Activated CD4-positive, alpha-beta memory T cell treated with anti-CD3 and anti-CD28 coated beads for 36 hours (primary cell): Measurements from ENCODE around the gene GAS6. TPM values are rescaled to one million over a fixed set of nuclear protein-coding genes. Genes with fewer than 3 reads are reported as not detected.
"Not testable (repeated sequence)": the region's sequence is repeated elsewhere in the genome, so short reads cannot be mapped to it uniquely, and the experiment has no call there.

Experiments
- CTCF ChIA-PET: fragments of 350-600 bp; sonication (Branson Sonifier 250); formaldehyde crosslinking; loops from one replicate; lab custom pipeline; 2021; ENCODE audit warnings: antibody characterized with exemption, inconsistent platforms; lab: Charles Lee
- POLR2A ChIA-PET: fragments of 350-600 bp; sonication (Branson Sonifier 250); formaldehyde crosslinking; loops from one replicate; lab custom pipeline; 2021; ENCODE audit warnings: antibody characterized with exemption; lab: Charles Lee
- DNase-seq: peaks from one replicate; pipeline ENCODE4 v3.0.0-alpha.2; 2020
- H3K27ac Mint-ChIP-seq: one replicate; pipeline ENCODE4 v1.8.0; 2021; ENCODE audit warnings: mixed read lengths
- H3K27me3 Mint-ChIP-seq: one replicate; pipeline ENCODE4 v1.8.0; 2021; ENCODE audit warnings: mixed read lengths
- H3K36me3 Mint-ChIP-seq: one replicate; pipeline ENCODE4 v1.8.0; 2021; ENCODE audit warnings: mixed read lengths
- H3K4me1 Mint-ChIP-seq: one replicate; pipeline ENCODE4 v1.8.0; 2021; ENCODE audit warnings: low read depth, mixed read lengths
- H3K4me3 Mint-ChIP-seq: one replicate; pipeline ENCODE4 v1.8.0; 2021; ENCODE audit warnings: mild to moderate bottlenecking, mixed read lengths
- H3K9me3 Mint-ChIP-seq: one replicate; pipeline ENCODE4 v1.8.0; 2021; ENCODE audit warnings: mixed read lengths
- intact Hi-C: fragments of 100-400 bp; cut with micrococcal nuclease; formaldehyde crosslinking; loops from one replicate; pipeline ENCODE4 v1.15.1; 2023
- total RNA-seq, 2 experiments: library from RNA; stranded (reverse); gene quantifications; one replicate each; pipeline ENCODE4 v1.2.3, GENCODE V29; 2021

GAS6 gene
- total RNA-seq, 2 experiments from 2014 or later: 1.5 TPM

- no peaks in the 10 kb centered on the region for H3K4me1 Mint-ChIP-seq
- H3K4me3 Mint-ChIP-seq: no peak overlapping the region
- DNase-seq: no peak
- H3K27me3 Mint-ChIP-seq: no peaks in the 10 kb centered on the region
- H3K36me3 Mint-ChIP-seq: peaks cover 7% of the 10 kb centered on the region
- intact Hi-C loops: no loop called here
- H3K27ac Mint-ChIP-seq: no peak overlapping the region
- ChIA-PET CTCF (no interaction called here), POLR2A (no interaction called here)
- no peaks in the 10 kb centered on the region for H3K9me3 Mint-ChIP-seq
These were observed 28.2 kb downstream of the GAS6 start for GRCh38 chr13:113835461-113836270.

GRCh38 chr13:113834496-113835200 lies 29.2 kb downstream of the GAS6 start:
- Mint-ChIP-seq H3K36me3 (peaks cover 7% of the 10 kb centered on the region), H3K27me3 (no peaks in the 10 kb centered on the region), H3K4me1 (no peaks in the 10 kb centered on the region), H3K9me3 (no peaks in the 10 kb centered on the region), H3K27ac (no peak overlapping the region), H3K4me3 (no peak overlapping the region)
- ChIA-PET POLR2A (no interaction called here), CTCF (no interaction called here)
- no peak for DNase-seq
- intact Hi-C loops: no loop called here

GRCh38 chr13:113834006-113834405 lies 29.9 kb downstream of the GAS6 start:
- H3K4me3 Mint-ChIP-seq, H3K36me3 Mint-ChIP-seq, H3K4me1 Mint-ChIP-seq, DNase-seq, H3K27ac Mint-ChIP-seq, POLR2A ChIA-PET, H3K27me3 Mint-ChIP-seq, intact Hi-C loops, CTCF ChIA-PET, H3K9me3 Mint-ChIP-seq: not testable (repeated sequence)

DNA sequence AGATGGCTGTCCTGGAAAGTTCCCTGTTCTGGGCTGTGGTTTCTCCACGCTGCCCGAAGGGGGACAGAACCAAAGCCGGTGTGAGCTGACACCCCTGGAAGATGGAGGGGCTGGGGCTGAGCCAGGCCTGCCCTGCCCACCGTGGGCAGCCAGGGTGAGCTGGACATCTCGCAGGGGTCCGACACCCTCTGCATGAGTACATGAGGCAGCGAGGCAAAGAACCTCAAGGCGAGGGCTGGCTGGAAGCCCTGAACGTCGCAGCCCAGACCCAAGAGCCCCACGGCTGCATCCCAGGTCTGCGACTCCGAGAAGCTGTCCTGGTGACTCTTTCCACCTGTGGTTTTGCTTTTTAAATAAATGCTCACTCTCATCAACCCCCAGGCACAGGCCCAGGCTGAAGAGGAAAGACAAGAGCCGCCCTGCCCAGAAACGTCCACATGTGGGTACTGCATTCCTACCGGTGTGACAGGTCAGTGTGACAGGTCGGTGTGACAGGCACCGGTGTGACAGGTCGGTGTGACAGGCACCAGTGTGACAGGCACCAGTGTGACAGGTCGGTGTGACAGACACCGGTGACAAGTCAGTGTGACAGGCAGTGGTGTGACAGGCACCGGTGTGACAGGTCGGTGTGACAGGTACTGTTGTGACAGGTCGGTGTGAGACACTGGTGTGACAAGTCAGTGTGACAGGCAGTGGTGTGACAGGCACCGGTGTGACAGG lies 30.6 kb downstream of the GAS6 start:
- CTCF ChIA-PET: no interaction called here
- no peak overlapping the region for H3K27ac Mint-ChIP-seq
- DNase-seq: no peak
- peaks cover 7% of the 10 kb centered on the region for H3K36me3 Mint-ChIP-seq
- no peaks in the 10 kb centered on the region for H3K9me3 Mint-ChIP-seq
- no peaks in the 10 kb centered on the region for H3K27me3 Mint-ChIP-seq
- POLR2A ChIA-PET: no interaction called here
- H3K4me1 Mint-ChIP-seq: no peaks in the 10 kb centered on the region
- intact Hi-C loops: no loop called here
- H3K4me3 Mint-ChIP-seq: no peak overlapping the region

DNA sequence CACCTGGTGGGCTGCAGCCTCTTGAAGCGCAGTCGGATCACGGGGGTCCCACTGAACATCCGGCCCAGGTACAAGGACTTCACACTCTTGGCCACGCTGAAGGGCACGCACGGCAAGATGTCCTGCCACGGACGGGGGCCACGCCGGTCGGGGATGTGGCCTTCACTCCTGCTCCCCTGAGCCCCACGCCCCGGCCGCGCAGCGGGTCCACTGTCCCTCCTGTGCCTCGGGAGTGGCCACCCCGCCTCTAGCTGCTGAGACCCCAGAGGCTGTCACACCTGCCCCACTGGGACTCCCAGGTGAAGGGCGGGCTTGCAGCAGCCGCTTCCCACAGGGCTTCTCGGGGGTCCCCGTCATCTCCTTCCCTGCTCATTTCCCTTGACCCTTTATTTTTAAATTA lies 31.2 kb downstream of the GAS6 start:
- no peak overlapping the region for H3K4me3 Mint-ChIP-seq
- no peaks in the 10 kb centered on the region for H3K27me3 Mint-ChIP-seq
- CTCF ChIA-PET: no interaction called here
- DNase-seq: no peak
- H3K27ac Mint-ChIP-seq: no peak overlapping the region
- intact Hi-C loops: no loop called here
- peaks cover 8% of the 10 kb centered on the region for H3K36me3 Mint-ChIP-seq
- POLR2A ChIA-PET: no interaction called here
- H3K9me3 Mint-ChIP-seq: no peaks in the 10 kb centered on the region
- H3K4me1 Mint-ChIP-seq: no peaks in the 10 kb centered on the region

DNA sequence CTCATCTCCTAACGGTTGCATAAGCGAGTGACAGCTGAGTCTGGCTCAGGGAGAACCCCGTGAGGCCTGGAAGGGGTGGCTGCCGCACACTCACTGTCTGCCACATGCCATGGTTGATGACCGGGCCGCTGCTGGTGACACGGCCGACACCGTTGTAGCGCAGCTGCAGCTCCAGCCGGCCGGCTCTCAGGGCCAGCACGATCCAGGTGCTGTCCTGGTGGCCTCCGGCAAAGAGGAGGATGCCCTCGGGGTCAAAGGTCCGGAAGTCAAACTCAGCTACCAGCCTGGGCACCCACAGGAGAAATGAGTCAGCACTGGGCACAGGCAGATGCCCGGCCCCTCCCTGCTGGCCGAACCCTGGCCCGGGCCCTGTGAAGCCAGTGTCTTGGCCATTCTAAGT lies 31.7 kb downstream of the GAS6 start:
- ChIA-PET CTCF (no interaction called here), POLR2A (no interaction called here)
- intact Hi-C loops: no loop called here
- Mint-ChIP-seq H3K27me3 (no peaks in the 10 kb centered on the region), H3K36me3 (peaks cover 11% of the 10 kb centered on the region), H3K9me3 (no peaks in the 10 kb centered on the region), H3K4me1 (no peaks in the 10 kb centered on the region), H3K4me3 (no peak overlapping the region), H3K27ac (no peak overlapping the region)
- no peak for DNase-seq

DNA sequence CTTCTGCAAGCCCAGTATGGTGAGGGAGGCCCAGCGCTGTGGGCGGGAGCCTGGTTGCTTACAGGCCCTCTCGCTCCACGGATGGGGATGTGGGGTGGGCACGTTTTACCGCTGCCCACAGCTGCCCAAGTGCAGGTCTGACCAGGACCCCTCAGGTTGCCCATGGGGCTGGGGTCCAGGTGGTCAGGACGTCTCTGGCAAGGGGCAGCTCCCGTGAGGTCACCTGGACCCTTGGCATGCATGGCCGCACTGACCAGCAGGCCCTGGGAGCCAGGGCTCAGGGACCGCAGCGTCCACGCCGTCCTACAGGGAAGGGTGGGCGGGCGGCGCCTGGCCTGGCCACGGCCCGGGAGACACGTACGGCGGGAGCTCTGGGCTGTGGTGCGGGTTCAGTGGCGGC lies 32.8 kb downstream of the GAS6 start:
- Mint-ChIP-seq H3K36me3 (peaks cover 11% of the 10 kb centered on the region), H3K9me3 (no peaks in the 10 kb centered on the region), H3K4me1 (no peaks in the 10 kb centered on the region), H3K27ac (no peak overlapping the region), H3K4me3 (no peak overlapping the region), H3K27me3 (no peaks in the 10 kb centered on the region)
- POLR2A ChIA-PET: no interaction called here
- CTCF ChIA-PET: no interaction called here
- intact Hi-C loops: no loop called here
- DNase-seq: no peak

- H3K4me1 Mint-ChIP-seq, POLR2A ChIA-PET, CTCF ChIA-PET, H3K27me3 Mint-ChIP-seq, H3K4me3 Mint-ChIP-seq, H3K27ac Mint-ChIP-seq, H3K9me3 Mint-ChIP-seq, intact Hi-C loops, DNase-seq: not testable (repeated sequence)
- peaks cover 11% of the 10 kb centered on the region for H3K36me3 Mint-ChIP-seq
These were observed 33.4 kb downstream of the GAS6 start for GRCh38 chr13:113830426-113830950.

GRCh38 chr13:113828282-113828825 lies 35.5 kb downstream of the GAS6 start:
- no peaks in the 10 kb centered on the region for H3K9me3 Mint-ChIP-seq
- H3K27me3 Mint-ChIP-seq: no peaks in the 10 kb centered on the region
- intact Hi-C loops: no loop called here
- ChIA-PET POLR2A (no interaction called here), CTCF (no interaction called here)
- no peaks in the 10 kb centered on the region for H3K4me1 Mint-ChIP-seq
- no peak overlapping the region for H3K4me3 Mint-ChIP-seq
- H3K36me3 Mint-ChIP-seq: peaks cover 6% of the 10 kb centered on the region
- no peak for DNase-seq
- H3K27ac Mint-ChIP-seq: no peak overlapping the region

GRCh38 chr13:113827021-113827420 lies 36.9 kb downstream of the GAS6 start:
- H3K4me1 Mint-ChIP-seq: no peaks in the 10 kb centered on the region
- CTCF ChIA-PET: no interaction called here
- H3K27me3 Mint-ChIP-seq: no peaks in the 10 kb centered on the region
- POLR2A ChIA-PET: no interaction called here
- DNase-seq: no peak
- no peaks in the 10 kb centered on the region for H3K9me3 Mint-ChIP-seq
- H3K4me3 Mint-ChIP-seq: no peak overlapping the region
- H3K27ac Mint-ChIP-seq: no peak overlapping the region
- intact Hi-C loops: no loop called here
- peaks cover 4% of the 10 kb centered on the region for H3K36me3 Mint-ChIP-seq

DNA sequence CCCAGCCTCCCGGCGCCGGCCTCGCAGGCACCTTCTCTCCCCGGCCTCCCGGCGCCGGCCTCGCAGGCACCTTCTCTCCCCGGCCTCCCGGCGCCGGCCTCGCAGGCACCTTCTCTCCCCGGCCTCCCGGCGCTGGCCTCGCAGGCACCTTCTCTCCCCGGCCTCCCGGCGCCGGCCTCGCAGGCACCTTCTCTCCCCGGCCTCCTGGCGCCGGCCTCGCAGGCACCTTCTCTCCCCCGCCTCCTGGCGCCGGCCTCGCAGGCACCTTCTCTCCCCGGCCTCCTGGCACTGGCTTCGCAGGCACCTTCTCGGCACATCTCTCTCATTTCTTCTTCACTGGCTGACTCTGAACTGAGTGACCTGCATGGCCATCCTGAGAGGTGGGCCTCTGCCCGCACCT lies 37.4 kb downstream of the GAS6 start:
- H3K36me3 Mint-ChIP-seq, DNase-seq, H3K27ac Mint-ChIP-seq, H3K4me3 Mint-ChIP-seq, POLR2A ChIA-PET, H3K4me1 Mint-ChIP-seq, CTCF ChIA-PET, H3K27me3 Mint-ChIP-seq, H3K9me3 Mint-ChIP-seq, intact Hi-C loops: not testable (repeated sequence)

DNA sequence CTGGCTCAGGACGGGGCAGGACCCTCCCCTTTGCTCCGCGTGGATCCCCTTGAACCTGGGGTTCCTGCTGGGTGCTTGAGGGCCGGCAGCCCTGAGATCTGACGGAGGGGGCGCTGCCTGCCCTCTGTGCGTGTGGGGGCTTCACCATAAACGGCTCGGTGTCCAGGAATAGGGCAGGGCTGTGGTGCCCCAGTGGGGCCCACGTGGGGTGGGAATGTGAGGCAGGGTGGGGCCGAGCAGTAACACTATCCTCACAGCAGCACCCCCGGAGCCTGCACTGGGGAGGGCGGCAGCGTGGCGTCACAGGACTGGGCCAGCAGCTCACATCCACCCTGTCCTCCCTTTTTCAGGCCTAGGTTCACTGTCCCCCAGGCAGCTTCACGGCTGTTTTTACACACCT lies 38.0 kb downstream of the GAS6 start:
- H3K4me1 Mint-ChIP-seq: no peaks in the 10 kb centered on the region
- H3K27ac Mint-ChIP-seq: no peak overlapping the region
- POLR2A ChIA-PET: no interaction called here
- intact Hi-C loops: no loop called here
- DNase-seq: no peak
- CTCF ChIA-PET: no interaction called here
- no peak overlapping the region for H3K4me3 Mint-ChIP-seq
- H3K9me3 Mint-ChIP-seq: no peaks in the 10 kb centered on the region
- H3K36me3 Mint-ChIP-seq: peaks cover 4% of the 10 kb centered on the region
- no peaks in the 10 kb centered on the region for H3K27me3 Mint-ChIP-seq
